ENCODE measurements around the gene TTLL6.
"Not testable (repeated sequence)": the region's sequence is repeated elsewhere in the genome, so short reads cannot be mapped to it uniquely, and the experiment has no call there.

Gene TTLL6

DNA sequence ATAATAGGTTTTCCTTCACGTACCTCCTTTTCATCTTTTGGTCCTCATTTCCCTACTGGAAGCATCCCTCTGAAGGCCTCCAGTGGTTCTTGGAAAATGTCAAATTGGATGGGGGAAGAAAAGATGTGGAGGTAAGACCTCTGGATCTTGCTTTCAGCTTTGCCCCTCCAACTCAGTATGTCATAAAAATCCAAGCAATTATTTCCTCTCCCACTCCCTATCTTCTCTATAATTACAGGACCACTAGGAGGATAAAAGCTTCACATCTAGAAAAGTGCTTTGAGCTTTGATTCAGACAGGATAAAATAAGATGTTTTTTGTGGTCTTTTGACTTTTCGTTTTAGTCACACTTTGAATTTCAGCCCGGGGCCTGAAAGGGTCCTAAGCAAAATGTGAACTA, 1.7 kb downstream of the TTLL6 start:
- DNase-seq (ENCODE audit: low spot score): no peak

DNA sequence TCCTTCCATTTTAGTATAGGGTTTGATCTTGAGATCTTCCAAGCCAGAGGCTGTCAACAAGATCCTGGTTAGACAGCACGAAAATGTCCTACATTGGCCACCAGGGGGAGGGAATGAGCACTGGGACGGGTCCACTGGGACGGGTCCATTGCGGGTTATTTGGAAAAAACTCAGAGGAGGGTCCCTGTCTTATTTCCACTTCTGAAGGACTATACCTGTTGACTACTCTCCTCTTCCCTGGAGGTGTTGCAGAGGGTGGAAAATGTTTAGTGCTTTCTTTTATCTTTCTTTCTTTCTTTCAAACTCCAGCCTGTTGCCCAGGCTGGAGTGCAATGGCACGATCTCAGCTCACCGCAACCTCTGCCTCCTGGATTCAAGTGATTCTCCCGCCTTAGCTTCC, 2.5 kb downstream of the TTLL6 start:
- DNase-seq (ENCODE audit: low spot score): peak; percentile 77

DNA sequence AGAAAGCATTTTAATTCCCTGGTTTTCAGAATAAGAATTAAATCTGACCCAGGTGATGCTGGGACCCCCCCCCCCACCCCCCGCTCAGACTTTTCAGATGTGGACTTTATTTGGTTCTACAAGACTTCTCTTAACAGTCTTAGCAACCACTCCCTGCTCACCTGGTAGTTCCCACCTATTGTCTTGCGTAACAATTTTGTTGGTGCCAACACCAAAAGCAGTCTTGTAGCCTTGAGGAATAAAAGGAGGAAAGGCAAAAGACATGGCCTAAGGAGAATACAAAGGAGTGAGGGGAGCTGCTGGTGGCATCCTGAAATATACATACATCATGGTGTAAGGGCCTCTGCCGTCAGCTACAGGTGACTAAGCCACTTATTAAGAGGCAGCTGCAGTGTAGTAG, 5.0 kb downstream of the TTLL6 start:
- no peak for DNase-seq (ENCODE audit: low spot score)

DNA sequence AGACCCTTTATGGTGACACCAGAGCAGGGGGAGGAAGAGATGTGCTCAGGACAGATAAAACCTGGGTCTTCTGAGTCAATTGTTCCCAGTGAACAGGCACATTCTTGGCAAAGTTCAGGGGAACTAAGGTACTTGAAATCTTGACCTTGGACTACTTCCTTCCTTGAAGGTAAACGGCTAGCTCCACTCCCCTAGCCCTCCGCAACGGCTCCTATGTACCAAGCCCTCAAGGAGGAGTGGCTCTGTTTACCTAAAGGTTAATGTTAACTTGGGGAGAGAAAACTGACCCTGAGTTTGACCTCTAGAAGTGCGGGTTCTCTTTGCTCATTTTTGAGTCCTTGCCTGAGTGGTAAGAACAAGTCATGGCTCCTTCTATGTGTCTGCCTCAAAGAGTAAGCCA, 7.8 kb downstream of the TTLL6 start:
- DNase-seq (ENCODE audit: low spot score): no peak

DNA sequence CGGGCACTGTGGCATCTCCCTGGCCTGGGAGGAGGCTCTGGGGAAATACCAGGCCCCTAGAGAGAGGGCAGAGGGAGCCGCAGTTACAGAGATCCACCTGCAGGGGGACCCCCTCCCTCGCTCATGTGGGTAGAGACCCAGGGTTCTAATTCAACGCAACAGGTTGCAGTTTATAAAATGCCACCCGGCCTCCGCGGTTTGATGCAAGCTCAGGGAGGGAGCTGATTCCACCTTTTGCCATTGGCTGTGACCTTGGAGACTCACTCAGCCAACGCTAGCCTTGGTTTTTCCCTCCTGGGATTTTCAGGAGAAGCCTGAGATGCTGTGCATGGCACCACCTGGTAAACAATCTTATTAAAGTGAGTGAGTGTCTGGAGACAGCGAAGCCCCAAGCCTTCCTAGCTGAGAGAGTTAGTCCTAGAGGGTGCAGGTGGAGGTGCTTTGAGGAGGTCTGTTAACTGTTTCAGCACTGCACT, 12.1 kb downstream of the TTLL6 start:
- peak; percentile 82 for DNase-seq (ENCODE audit: low spot score)

DNA sequence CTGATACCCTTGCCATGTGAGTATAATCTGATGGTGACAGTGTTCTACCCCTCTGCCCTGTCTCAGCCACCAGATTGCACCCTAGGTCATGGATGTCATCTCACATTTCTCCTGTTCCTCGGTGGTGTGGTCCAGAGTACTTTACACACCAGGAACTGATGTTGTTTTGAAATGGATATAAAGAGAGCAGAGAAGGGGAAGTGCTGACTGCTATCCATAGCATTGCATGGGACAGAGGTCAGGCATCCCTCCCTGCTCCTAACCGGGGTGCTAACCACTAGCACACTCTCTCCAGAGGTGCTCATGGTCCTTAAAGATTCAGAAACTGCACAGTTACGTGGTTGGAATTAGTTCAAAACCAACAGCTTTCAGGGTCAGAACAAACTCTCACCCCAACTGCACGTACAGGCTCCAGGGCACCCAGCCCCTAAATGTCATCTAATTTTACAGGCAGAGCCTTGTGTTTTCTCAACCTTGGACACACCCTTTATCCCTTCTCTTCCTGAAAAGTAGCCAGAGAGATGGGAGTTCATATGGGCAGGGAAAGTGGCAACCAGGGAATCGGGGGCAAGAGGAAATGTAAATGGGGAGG, 16.3 kb downstream of the TTLL6 start:
- DNase-seq (ENCODE audit: low spot score): no peak

DNA sequence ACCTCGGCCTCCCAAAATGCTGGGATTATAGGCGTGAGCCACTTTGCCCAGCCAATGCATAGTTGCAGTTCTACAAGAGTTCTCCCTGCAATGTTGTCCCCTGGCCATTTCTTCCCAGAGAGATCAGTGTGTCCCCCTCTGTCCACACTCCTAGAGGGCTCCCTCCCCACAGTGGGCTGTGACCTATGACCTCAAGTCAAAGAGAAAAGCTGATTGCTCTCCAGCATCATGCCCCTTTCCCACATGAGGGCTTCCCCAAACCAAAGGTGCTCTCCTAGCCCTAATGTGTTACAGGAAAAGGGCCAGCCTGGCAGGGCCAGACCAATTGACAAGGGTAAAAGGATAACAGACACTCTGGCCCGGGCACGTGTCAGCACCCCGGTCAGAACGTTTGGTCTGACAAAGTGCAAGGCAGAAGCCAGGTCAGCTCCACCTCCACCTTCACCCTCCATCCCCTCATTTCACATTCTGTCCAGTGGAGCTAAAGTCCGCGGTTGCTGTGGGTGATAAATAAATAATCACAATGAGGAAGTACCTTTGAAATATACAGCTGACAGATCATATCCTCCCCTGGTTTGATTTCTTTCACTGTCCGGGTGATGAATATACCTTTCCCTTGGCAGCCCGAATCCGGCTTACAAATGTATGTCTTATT, 17.8 kb downstream of the TTLL6 start:
- DNase-seq (ENCODE audit: low spot score): no peak

DNA sequence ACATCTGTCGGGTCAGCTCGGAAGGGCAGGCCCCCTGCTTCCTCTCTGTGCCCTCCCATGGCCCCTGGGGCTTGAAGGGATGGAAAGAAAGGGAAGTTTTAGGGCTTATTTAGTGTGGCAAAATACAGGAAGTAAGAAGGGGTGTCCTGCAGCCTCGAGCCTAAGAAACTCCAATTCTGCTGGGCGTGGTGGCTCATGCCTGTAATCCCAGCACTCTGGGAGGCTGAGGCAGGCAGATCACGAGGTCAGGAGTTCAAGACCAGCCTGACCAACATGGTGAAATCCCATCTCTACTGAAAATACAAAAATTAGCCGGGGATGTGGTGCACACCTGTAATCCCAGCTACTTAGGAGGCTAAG, 20.9 kb downstream of the TTLL6 start:
- DNase-seq (ENCODE audit: low spot score): not testable (repeated sequence)

DNA sequence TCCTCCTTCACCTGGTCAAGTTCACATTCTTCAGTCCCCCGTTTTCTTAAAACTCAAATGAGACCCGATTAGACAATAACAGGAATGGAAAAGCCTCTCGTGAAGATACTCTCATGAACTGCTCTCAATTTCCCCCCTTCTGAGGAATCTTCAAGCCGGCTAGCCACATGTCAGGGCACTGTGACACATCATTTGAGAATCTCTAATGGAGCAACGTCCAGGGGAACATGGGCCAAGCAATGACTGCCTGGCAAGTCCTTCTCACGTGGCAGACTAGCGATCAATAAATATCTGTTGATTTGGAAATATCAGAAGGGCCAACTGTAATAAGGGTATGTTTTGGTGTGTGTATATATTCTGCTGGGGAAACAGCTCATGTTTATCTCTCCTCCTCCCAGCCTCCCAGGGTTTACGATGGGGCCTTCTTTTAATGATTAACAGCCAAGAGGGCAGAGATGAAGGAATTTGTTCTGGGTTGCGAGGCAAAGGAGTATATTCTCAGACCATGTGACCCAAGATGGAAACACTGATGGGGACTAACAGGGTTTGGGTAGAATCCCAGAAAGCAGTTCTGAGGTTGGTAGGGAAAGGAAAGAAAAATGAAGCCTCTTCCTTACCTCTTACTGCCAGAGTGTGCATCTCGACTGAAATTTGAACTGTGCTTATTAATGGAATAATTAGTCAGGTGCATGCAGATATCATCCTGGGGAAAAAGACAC, 21.4 kb downstream of the TTLL6 start:
- peak; percentile 87 for DNase-seq (ENCODE audit: low spot score)

DNA sequence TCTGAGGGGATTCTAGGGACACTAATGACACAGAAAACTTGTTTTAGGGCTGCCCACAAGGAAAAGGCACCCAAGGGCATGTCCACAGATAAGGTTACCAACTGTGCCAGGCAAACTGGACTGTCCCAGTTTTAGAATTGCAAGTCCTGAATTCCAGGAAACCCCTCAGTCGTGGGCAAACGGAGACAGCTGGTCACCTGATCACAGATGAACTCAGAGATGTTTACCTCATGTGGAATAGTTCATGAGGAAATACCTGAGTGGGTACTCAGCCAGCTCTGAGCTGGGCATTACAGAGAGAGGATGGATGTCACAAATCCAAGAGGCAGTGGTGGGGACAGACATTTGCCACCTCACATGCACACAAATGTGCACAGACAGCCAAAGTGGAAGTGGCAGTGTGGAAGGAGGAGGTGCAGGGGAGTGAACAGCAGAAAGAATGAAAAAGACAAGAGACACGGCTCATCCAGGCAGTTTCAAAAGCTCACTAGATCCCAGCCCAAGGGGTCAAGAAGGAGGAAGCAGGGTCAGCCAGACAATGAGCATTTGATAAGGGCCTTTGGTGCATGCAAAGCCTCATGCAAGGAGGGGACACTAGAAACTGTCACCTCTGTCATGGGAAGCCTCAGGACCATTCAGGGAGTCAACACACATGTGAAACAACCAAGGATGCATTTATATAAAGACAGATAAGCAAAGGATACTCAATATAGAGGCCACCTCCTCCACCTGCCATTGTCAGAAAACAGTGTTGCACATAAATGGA, 24.8 kb downstream of the TTLL6 start:
- DNase-seq (ENCODE audit: low spot score): no peak

DNA sequence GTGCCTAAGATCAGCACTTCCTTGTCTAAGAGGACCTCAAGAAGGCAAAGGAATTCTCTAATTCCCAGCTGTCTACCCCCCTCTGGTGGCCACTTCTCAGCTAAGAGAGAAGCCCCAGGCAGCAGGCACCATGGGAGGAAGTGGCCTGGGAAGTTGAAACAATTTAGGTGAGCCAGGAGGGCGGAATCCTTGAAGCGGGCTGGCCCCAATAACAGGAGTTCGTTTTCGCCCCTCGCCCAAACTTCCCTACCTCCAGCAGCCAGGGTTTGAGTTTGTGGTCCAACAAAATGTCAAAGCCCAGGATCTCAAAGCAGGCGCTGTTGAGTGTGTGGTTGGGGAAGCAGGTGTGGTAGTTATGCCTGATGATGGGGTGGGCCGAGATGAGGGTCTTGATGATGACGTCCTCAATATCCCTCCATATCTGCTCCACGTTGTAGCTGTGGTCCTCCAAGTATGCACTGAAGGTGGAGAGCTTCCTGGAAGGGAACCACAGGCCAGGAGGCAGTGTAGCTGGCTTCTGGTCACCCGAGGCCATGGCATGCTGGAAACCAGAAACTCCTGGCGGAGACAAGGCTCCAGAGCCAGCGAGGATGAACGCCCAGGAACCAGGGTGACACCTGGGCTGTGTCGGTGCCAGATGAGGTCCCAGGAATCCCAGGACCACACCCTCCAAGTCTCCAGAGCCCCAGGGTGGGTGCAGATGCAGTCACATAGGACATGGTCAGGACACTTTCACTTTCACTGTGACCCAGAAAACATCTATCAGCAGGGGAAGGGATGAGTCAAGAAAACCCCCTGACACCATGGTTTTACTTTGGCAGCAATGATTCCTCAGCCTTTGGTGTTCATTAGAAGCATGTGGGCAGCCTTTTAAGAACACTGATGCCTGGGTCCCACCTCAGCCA, 25.6 kb downstream of the TTLL6 start:
- DNase-seq (ENCODE audit: low spot score): peak; percentile 87

DNA sequence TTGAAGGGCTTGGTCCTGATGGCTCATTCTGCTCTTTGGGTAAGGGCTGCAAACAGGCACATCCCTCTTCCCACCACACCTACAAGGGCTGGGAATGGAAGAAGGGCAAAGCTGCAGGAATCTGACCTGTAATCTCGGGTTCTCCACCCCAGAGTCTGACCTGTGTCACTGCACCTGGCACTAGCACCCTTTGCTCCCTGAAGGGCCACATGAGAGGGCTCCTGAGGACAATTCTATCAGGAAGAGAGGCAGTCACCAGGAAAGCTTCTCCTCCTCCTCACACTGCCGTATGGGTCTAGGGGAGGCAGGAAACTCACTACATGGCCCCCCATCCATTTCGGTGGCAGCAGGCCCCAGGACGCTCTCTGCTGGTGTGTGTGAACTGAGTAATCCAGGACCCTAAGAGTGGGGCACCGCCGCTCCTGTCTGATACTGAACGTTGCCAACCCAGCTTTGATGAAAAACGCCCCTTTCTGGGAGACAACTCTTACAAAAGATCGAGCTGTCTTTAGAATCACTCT, 26.4 kb downstream of the TTLL6 start:
- no peak for DNase-seq (ENCODE audit: low spot score)

DNA sequence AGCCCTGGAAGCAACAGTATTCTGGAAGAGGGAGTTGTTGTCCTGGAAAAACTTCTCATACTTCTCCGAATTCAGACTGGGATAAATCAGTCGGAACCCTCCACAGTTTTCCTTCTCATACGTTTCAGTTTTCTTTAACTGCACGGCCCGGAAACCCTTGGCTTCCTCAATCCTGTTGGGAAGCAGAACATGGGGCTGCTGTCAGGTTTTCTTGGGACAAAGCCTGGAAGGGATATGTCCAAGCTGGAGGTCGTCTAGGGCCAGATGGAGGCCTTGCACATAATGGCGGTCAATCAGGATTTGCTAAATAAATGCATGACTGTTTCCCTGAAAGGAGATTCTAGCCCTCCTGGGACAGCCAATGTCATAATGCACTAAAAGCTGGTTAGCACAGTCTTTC, 29.2 kb downstream of the TTLL6 start:
- DNase-seq (ENCODE audit: low spot score): no peak

DNA sequence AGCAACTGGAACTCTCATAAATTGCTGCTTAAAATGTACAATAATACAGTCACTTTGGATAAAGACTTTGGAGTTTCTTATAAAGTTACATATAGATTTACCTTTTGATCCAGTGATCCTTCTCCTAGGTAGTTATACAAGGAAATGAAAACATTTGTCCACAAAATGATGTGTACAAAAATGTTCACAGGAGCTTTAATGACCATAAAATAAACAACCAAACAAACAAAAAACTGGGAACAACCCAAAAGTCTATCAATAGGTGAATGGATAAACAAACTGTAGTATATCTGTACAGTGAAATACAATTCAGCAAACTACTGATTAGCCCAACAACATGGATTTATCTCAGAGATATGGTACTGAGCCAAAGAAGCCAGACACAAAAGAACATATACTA, 37.6 kb downstream of the TTLL6 start:
- DNase-seq (ENCODE audit: low spot score): no peak

DNA sequence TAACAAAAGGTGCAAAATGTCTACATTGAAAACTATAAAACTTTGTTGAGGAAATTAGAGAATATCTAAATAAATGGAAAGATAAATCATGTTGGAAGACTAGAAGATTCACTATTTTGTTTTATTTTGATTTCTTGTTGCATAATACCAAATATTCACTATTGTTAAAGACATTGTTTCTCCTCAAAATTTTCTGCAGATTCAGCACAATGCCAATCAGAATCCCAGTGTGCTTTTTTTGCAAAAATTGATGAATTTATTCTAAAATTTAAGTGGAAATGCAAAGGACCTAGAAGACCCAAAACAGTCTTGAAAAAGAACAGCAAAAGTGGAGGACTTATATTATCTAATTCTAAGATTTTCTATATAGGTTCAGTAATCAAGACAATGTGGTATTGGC, 40.4 kb downstream of the TTLL6 start:
- DNase-seq (ENCODE audit: low spot score): no peak

DNA sequence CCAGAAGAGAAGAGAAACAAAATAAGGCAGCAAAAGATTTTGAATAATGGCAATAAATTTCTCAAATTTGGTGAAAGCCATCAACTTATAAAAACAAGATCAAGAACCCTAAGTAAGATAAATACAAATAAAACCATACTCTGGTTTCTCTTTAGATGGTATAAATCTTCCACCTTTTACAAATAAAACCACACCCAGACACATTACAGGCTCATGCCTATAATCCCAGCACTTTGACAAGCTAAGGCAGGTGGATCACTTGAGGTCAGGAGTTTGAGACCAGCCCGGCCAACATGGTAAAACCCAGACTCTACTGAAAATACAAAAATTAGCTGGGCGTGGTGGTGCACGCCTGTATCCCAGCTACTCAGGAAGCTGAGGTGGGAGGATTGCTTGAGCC, 43.8 kb downstream of the TTLL6 start:
- DNase-seq (ENCODE audit: low spot score): no peak

DNA sequence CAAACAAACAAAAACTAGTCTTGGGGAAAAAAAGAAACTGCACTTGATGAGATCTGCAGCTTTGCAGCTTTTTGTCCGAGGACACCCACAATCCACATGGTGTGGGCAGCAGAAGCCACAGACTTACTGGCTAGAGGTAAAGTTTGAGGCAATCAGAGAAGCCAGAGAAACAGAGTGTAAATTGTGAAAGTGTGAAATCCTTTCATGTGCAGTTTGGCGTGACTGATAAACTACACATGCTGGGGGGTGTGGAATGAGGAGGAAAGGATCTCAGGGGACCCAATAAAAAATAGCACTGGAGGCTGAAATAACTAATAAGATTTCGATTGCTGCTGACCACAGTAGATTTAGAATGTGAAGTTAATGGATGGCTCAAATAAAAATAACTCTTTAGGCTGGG, 46.1 kb downstream of the TTLL6 start:
- no peak for DNase-seq (ENCODE audit: low spot score)

DNA sequence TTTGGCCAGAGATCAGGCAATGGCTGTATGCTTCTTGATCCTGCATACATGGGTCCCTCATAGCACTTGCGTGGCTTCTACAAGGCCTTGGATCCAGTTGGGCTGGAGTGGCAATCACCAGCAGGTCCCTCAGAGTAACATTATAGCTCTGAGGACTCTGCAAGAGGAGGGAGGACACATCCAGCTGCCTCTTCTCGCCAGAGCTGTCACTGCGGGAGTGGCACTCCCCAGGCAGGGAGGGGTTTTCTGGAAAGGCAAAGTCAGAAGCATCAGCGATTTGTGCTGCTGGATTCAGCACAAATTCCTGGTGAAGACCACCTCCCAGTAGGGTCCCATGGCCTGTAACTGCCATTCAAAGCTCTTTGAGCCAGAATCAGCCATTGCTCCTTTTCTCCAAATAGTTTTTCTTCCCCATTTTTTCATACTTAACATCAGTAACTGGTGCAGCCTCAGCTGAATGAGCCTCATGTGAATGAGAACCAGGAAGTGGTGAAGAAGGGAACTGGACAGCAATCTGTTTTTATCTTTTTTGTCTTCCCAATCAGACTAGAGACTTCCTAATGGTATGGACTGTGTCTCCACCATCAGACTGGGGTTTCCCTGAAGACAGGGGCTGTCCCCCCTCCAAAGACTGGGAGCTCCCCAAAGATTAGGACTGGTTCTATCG, 47.9 kb downstream of the TTLL6 start:
- DNase-seq (ENCODE audit: low spot score): no peak

DNA sequence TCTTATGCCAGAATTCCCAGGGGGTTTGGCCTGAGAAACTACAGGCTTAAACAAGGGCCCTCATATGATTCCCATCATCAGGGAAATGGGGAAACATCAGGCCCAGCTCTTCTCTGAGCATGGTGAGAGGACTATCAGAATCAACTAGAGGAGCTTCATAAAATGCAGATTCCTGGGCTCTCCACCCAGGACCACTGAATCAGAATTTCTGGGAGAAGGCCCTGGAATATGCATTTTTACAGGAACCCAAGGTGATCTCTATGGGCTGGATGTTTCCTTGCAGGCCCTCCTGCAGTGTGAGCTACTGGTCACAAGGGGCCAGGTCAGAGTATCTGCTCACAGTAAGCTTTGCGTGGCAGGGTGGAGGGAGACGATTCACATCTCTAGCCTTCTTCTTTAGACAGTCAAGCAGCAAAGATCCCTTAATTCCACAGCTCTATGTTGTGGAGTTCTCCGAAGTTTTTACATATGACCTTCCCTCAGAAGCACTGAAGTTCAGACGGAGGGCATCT, 49.7 kb downstream of the TTLL6 start:
- DNase-seq (ENCODE audit: low spot score): no peak

DNA sequence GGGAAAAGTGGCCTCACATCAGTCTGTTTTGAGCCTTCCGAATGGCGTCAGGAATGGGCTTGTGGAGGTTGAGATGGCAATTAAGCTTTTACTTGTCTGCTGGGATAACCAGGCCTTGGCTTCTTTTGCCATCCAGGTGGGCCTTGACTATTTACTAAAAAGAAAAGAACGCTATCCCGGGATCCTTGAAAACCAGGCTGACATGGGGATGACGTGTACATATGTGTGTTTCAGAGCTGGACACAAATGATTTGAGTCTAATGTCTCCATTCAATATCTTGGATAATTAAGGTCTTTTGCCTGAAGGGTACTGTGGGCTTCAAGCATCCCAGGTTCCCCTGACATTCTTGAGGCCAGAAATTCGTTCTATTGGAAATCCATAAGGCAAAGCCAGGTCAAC, 55.9 kb downstream of the TTLL6 start:
- peak; percentile 1 for DNase-seq (ENCODE audit: low spot score)

DNA sequence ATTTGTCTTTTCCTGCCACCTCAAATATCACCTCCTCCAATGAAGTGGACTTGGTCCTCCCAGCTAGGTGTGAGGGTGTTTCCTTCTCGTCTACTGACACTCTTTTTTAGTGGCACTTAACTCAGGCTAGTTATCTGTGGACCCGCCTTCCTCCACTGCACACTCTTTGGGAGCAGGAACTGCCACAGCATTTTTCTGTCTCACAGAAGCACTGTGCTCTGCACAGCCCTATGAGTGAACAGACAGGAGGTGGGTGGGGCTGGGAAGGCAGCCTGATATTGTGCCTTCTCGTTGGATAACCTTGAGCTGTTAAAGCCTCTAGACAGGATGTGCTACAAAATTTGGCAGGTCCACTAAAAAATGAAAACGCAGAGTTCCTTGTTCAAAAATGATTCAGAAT, 56.6 kb downstream of the TTLL6 start:
- peak; percentile 2 for DNase-seq (ENCODE audit: low spot score)

All from AG08395 (cell line).